ENCODE measurements around the gene BAZ2B.

Gene BAZ2B

DNA sequence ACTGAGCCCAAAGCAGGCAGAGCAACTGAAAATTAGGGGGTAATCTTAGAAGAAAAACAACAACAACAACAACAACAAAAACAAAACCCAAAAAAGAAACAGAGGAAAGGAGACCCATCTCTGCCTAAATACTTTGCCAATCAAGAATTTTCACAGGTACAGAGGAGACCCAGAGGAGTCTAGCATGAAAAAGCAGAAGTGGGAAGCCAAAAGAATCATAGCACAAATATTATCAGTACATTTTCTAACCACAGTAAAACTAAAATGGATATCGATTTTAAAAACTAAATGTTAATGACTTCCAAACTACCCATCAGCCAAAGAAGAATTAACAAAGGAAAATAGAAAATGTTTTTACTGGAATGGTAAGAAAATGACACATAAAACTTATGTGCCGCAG is 148.1 kb downstream of the BAZ2B start (continued):
- TF ChIP-seq TOX (CRISPR knock-in tag; IDR thresholded peaks at IDR 0.05; ENCODE audit: borderline replicate concordance) = no peak

DNA sequence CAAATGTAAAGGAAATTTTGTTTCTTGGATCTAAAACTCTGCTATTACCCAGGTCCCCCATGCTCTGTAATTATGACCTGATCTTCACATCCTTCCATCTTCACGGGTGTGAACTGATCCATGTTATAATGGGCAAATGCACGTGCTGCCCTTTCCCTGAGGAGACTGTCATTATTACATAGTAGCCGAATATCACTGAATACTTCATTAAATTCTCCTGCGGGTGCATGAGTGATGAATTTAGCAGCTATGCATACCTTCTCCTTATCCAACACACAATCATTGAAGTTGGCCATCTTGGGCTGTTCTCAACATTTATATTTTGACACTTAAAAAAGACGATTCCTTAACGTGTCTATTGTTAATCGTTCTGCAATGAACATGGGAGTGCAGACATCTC is 153.4 kb downstream of the BAZ2B start:
- TF ChIP-seq ZC3H10 (CRISPR knock-in tag; IDR thresholded peaks at IDR 0.05) (no peak), ZNF565 (CRISPR knock-in tag; conservative IDR thresholded peaks at IDR 0.05; ENCODE audit: low read depth) (no peak), GLIS3 (CRISPR knock-in tag; IDR thresholded peaks at IDR 0.05) (no peak), ISL1 (CRISPR knock-in tag; IDR thresholded peaks at IDR 0.05) (no peak), PATZ1 (CRISPR knock-in tag; IDR thresholded peaks at IDR 0.05; ENCODE audit: borderline replicate concordance) (no peak)
- TF ChIP-seq, protein P1, sequence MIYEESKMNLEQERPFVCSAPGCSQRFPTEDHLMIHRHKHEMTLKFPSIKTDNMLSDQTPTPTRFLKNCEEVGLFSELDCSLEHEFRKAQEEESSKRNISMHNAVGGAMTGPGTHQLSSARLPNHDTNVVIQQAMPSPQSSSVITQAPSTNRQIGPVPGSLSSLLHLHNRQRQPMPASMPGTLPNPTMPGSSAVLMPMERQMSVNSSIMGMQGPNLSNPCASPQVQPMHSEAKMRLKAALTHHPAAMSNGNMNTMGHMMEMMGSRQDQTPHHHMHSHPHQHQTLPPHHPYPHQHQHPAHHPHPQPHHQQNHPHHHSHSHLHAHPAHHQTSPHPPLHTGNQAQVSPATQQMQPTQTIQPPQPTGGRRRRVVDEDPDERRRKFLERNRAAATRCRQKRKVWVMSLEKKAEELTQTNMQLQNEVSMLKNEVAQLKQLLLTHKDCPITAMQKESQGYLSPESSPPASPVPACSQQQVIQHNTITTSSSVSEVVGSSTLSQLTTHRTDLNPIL (CRISPR knock-in tag; IDR thresholded peaks at IDR 0.05; ENCODE audit: low read depth) = no peak

GRCh38 chr2:159462201-159462785 is 154.1 kb downstream of the BAZ2B start:
- no peak for ATAC-seq
- TF ChIP-seq CSRNP3 (CRISPR knock-in tag; IDR thresholded peaks at IDR 0.05) (no peak), OSR1 (CRISPR knock-in tag; IDR thresholded peaks at IDR 0.05) (no peak), PATZ1 (CRISPR knock-in tag; IDR thresholded peaks at IDR 0.05; ENCODE audit: borderline replicate concordance) (no peak), ISL1 (CRISPR knock-in tag; IDR thresholded peaks at IDR 0.05) (no peak), ZFP3 (CRISPR knock-in tag; IDR thresholded peaks at IDR 0.05) (no peak), SNAI2 (CRISPR knock-in tag; IDR thresholded peaks at IDR 0.05) (no peak)

More for the DNA sequence above, 153.4 kb downstream of the BAZ2B start:
- no peak for ATAC-seq

GRCh38 chr2:159461076-159461475 is 155.3 kb downstream of the BAZ2B start:
- ATAC-seq = no peak
- no peak for TF ChIP-seq CSRNP3 (CRISPR knock-in tag; IDR thresholded peaks at IDR 0.05)
- TF ChIP-seq SNAI2 (CRISPR knock-in tag; IDR thresholded peaks at IDR 0.05) = no peak
- TF ChIP-seq ARNTL (CRISPR knock-in tag; IDR thresholded peaks at IDR 0.05; ENCODE audit: borderline replicate concordance, low read depth) = no peak
- TF ChIP-seq, protein P2, sequence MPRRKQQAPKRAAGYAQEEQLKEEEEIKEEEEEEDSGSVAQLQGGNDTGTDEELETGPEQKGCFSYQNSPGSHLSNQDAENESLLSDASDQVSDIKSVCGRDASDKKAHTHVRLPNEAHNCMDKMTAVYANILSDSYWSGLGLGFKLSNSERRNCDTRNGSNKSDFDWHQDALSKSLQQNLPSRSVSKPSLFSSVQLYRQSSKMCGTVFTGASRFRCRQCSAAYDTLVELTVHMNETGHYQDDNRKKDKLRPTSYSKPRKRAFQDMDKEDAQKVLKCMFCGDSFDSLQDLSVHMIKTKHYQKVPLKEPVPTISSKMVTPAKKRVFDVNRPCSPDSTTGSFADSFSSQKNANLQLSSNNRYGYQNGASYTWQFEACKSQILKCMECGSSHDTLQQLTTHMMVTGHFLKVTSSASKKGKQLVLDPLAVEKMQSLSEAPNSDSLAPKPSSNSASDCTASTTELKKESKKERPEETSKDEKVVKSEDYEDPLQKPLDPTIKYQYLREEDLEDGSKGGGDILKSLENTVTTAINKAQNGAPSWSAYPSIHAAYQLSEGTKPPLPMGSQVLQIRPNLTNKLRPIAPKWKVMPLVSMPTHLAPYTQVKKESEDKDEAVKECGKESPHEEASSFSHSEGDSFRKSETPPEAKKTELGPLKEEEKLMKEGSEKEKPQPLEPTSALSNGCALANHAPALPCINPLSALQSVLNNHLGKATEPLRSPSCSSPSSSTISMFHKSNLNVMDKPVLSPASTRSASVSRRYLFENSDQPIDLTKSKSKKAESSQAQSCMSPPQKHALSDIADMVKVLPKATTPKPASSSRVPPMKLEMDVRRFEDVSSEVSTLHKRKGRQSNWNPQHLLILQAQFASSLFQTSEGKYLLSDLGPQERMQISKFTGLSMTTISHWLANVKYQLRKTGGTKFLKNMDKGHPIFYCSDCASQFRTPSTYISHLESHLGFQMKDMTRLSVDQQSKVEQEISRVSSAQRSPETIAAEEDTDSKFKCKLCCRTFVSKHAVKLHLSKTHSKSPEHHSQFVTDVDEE (CRISPR knock-in tag; IDR thresholded peaks at IDR 0.05) = no peak
- TF ChIP-seq RARB (CRISPR knock-in tag; IDR thresholded peaks at IDR 0.05) = no peak
- TF ChIP-seq, protein P3, sequence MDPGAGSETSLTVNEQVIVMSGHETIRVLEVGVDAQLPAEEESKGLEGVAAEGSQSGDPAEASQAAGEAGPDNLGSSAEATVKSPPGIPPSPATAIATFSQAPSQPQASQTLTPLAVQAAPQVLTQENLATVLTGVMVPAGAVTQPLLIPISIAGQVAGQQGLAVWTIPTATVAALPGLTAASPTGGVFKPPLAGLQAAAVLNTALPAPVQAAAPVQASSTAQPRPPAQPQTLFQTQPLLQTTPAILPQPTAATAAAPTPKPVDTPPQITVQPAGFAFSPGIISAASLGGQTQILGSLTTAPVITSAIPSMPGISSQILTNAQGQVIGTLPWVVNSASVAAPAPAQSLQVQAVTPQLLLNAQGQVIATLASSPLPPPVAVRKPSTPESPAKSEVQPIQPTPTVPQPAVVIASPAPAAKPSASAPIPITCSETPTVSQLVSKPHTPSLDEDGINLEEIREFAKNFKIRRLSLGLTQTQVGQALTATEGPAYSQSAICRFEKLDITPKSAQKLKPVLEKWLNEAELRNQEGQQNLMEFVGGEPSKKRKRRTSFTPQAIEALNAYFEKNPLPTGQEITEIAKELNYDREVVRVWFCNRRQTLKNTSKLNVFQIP (CRISPR knock-in tag; IDR thresholded peaks at IDR 0.05; ENCODE audit: borderline replicate concordance, low read depth) = no peak
- TF ChIP-seq ZNF565 (CRISPR knock-in tag; conservative IDR thresholded peaks at IDR 0.05; ENCODE audit: low read depth) = no peak
- TF ChIP-seq TOX (CRISPR knock-in tag; IDR thresholded peaks at IDR 0.05; ENCODE audit: borderline replicate concordance) = no peak
- TF ChIP-seq ZFP30 (CRISPR knock-in tag; IDR thresholded peaks at IDR 0.05) = no peak
- TF ChIP-seq CSDC2 (CRISPR knock-in tag; IDR thresholded peaks at IDR 0.05) = no peak
- no peak for TF ChIP-seq ZC3H10 (CRISPR knock-in tag; IDR thresholded peaks at IDR 0.05)
- TF ChIP-seq ESRRG (CRISPR knock-in tag; IDR thresholded peaks at IDR 0.05) = no peak

All from SK-N-SH treated with all-trans-retinoic acid at 6 μM for 48 hours (cell line).